GM21529 (cell line): ENCODE results near the gene FGF9.
A peak's percentile ranks its signal among the peaks of the same experiment; 100 is the strongest.

Experiments
- ATAC-seq: cut with Tn5 transposase; IDR thresholded peaks from one replicate; pipeline ENCODE4 v1.9.1; 2021; ENCODE audit not compliant: unreplicated experiment

FGF9 gene

GRCh38 chr13:21673789-21674489, 3.1 kb downstream of the FGF9 start:
- ATAC-seq = peak; percentile 32

GRCh38 chr13:21674490-21675009, 3.7 kb downstream of the FGF9 start:
- no peak for ATAC-seq

GRCh38 chr13:21675095-21675991, 4.5 kb downstream of the FGF9 start:
- no peak for ATAC-seq

GRCh38 chr13:21676611-21677021, 5.7 kb downstream of the FGF9 start:
- ATAC-seq = no peak

- ATAC-seq = no peak
Observed at GRCh38 chr13:21677075-21677623, 6.3 kb downstream of the FGF9 start.

- no peak for ATAC-seq
Observed at GRCh38 chr13:21683034-21683733, 12.3 kb downstream of the FGF9 start.

- no peak for ATAC-seq
Observed at GRCh38 chr13:21684576-21684975, 13.7 kb downstream of the FGF9 start.

GRCh38 chr13:21685485-21686064, 14.7 kb downstream of the FGF9 start:
- no peak for ATAC-seq

- peak; percentile 96 for ATAC-seq
Observed at GRCh38 chr13:21686751-21687391, 16.0 kb downstream of the FGF9 start.

GRCh38 chr13:21688056-21688455, 17.2 kb downstream of the FGF9 start:
- no peak for ATAC-seq

- no peak for ATAC-seq
Observed at GRCh38 chr13:21689097-21689496, 18.2 kb downstream of the FGF9 start.

GRCh38 chr13:21690955-21691354, 20.1 kb downstream of the FGF9 start:
- no peak for ATAC-seq

GRCh38 chr13:21691500-21691899, 20.6 kb downstream of the FGF9 start:
- ATAC-seq = no peak

- no peak for ATAC-seq
Observed at GRCh38 chr13:21691928-21692327, 21.1 kb downstream of the FGF9 start.

GRCh38 chr13:21694831-21695230, 24.0 kb downstream of the FGF9 start:
- no peak for ATAC-seq

- no peak for ATAC-seq
Observed at GRCh38 chr13:21695546-21695945, 24.7 kb downstream of the FGF9 start.

- ATAC-seq = no peak
Observed at GRCh38 chr13:21696865-21697448, 26.1 kb downstream of the FGF9 start.

- ATAC-seq = no peak
Observed at GRCh38 chr13:21698817-21699679, 28.2 kb downstream of the FGF9 start.

GRCh38 chr13:21701460-21701859, 30.6 kb downstream of the FGF9 start:
- no peak for ATAC-seq
